ENCODE measurements around the gene ADSL.

ADSL gene

DNA sequence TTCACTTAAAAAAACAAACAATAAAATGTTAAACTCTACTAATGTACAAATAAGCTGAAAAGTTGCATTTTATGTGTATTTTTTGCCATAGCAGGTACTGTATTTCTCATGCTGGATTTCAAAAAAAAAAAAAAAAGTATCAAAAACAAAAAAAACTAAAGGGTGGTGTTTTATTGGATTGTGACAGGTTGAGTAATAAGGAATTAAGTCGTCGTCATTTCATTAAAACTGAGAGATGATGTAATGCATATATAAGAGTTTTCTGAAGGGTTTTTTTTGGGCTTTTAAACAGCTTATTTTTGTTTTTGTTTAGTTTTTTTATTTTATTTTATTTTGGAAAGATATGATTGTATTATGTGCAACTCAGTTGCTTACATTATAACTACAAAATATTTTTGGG is 10.9 kb upstream of the ADSL start:
- Histone ChIP-seq H3K27ac (no peak overlapping the region), H3K9me3 (ENCODE audit: severe bottlenecking) (no peaks in the 10 kb centered on the region), H3K4me3 (ENCODE audit: low read depth, low read length) (no peak overlapping the region), H3K27me3 (ENCODE audit: insufficient read depth, low read depth, severe bottlenecking) (no peaks in the 10 kb centered on the region), H3K36me3 (no peaks in the 10 kb centered on the region)
- TF ChIP-seq, protein P1, sequence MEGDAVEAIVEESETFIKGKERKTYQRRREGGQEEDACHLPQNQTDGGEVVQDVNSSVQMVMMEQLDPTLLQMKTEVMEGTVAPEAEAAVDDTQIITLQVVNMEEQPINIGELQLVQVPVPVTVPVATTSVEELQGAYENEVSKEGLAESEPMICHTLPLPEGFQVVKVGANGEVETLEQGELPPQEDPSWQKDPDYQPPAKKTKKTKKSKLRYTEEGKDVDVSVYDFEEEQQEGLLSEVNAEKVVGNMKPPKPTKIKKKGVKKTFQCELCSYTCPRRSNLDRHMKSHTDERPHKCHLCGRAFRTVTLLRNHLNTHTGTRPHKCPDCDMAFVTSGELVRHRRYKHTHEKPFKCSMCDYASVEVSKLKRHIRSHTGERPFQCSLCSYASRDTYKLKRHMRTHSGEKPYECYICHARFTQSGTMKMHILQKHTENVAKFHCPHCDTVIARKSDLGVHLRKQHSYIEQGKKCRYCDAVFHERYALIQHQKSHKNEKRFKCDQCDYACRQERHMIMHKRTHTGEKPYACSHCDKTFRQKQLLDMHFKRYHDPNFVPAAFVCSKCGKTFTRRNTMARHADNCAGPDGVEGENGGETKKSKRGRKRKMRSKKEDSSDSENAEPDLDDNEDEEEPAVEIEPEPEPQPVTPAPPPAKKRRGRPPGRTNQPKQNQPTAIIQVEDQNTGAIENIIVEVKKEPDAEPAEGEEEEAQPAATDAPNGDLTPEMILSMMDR (IDR thresholded peaks at IDR 0.05; ENCODE audit: low read depth, low read length), result no peak
- no peak for DNase-seq

DNA sequence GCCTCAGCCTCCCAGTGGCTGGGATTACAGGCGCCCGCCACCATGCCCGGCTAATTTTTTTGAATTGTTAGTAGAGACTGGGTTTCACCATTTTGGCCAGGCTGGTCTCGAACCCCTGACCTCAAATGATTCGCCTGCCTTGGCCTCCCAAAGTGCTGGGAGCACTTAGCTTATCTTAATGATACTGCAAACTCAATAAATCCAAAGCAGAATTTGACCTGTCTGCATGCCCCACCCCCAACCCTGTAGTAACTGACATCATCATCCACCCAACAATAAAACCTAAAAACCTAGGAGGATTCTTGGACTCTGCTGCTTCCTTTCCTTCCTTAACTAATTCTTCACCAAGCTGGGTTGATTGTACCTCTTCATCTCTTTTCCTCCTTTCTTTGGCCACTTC is 6.3 kb upstream of the ADSL start:
- H3K27ac ChIP-seq, result no peak overlapping the region
- no peak for DNase-seq
- no peaks in the 10 kb centered on the region for H3K36me3 ChIP-seq
- no peaks in the 10 kb centered on the region for H3K27me3 ChIP-seq (ENCODE audit: insufficient read depth, low read depth, severe bottlenecking)
- H3K4me3 ChIP-seq (ENCODE audit: low read depth, low read length), result no peak overlapping the region
- no peaks in the 10 kb centered on the region for H3K9me3 ChIP-seq (ENCODE audit: severe bottlenecking)
- TF ChIP-seq, protein P1 (IDR thresholded peaks at IDR 0.05; ENCODE audit: low read depth, low read length), result no peak

DNA sequence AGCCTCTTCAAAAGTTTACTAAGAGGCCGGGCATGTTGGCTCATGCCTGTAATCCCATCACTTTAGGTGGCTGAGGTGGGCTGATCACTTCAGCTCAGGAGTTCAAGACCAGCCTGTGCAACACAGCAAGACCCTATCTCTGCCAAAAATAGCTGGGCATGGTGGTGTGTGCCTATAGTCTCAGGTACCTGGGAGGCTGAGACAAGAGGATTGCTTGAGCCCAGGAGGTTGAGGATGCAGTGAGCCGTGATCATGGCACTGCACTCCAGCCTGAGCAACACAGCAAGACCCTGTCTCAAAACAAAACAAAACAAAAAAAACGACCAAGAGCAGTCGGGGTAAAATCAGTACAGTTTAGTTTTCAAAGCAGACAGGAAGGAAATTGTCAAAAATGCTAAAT is 4.7 kb upstream of the ADSL start:
- no peak overlapping the region for H3K27ac ChIP-seq
- no peak for DNase-seq
- no peak overlapping the region for H3K4me3 ChIP-seq (ENCODE audit: low read depth, low read length)
- no peaks in the 10 kb centered on the region for H3K27me3 ChIP-seq (ENCODE audit: insufficient read depth, low read depth, severe bottlenecking)
- no peaks in the 10 kb centered on the region; the same call in 1 of the 2 replicates for H3K36me3 ChIP-seq
- no peaks in the 10 kb centered on the region for H3K9me3 ChIP-seq (ENCODE audit: severe bottlenecking)
- TF ChIP-seq, protein P1 (IDR thresholded peaks at IDR 0.05; ENCODE audit: low read depth, low read length), result no peak

DNA sequence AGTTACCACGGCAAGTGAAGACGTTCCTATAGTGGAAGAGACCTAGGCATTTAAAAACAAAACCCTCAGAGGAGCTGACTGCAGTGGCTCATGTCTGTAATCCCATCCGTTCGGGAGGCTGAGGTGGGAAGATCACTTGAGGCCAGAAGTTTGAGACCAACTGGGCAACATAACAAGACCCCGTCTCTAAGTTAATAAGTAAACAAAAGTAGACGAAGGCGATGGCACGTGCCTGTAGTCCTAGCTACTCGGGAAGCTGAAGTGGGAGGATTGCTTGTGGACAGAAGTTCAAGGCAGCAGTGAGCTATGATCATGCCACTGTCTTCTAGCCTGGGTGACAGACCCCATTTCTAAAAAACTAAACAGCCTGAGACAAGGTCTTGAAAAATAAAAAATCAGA is 3.8 kb upstream of the ADSL start:
- TF ChIP-seq, protein P1 (IDR thresholded peaks at IDR 0.05; ENCODE audit: low read depth, low read length), result no peak
- DNase-seq, result no peak
- Histone ChIP-seq H3K36me3 (peaks cover 2% of the 10 kb centered on the region), H3K9me3 (ENCODE audit: severe bottlenecking) (no peaks in the 10 kb centered on the region), H3K4me3 (ENCODE audit: low read depth, low read length) (no peak overlapping the region), H3K27me3 (ENCODE audit: insufficient read depth, low read depth, severe bottlenecking) (no peaks in the 10 kb centered on the region), H3K27ac (no peak overlapping the region)

DNA sequence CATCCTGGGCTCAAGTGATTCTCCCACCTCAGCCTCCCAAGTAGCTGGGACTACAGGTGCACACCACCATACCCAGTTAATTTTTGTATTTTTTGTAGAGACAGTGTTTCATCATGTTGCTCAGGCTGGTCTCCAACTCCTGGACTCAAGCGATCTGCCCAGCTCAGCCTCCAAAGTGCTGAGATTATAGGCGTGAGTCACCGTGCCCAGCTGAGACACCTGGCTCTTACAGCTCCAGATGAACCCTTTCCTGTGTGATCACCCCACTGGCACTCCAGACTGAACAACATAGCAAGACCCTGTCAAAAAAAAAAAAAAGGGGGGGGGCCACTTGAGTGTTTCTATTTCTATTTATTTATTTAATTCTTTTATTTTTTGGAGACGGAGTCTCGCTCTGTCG is 1.0 kb upstream of the ADSL start:
- H3K27me3 ChIP-seq (ENCODE audit: insufficient read depth, low read depth, severe bottlenecking), result no peaks in the 10 kb centered on the region
- no peaks in the 10 kb centered on the region for H3K9me3 ChIP-seq (ENCODE audit: severe bottlenecking)
- H3K36me3 ChIP-seq, result peaks cover 20% of the 10 kb centered on the region
- H3K27ac ChIP-seq, result peak overlapping the region; percentile 86
- no peak for DNase-seq
- TF ChIP-seq, protein P1 (IDR thresholded peaks at IDR 0.05; ENCODE audit: low read depth, low read length), result no peak
- H3K4me3 ChIP-seq (ENCODE audit: low read depth, low read length), result peak overlapping the region; percentile 94

DNA sequence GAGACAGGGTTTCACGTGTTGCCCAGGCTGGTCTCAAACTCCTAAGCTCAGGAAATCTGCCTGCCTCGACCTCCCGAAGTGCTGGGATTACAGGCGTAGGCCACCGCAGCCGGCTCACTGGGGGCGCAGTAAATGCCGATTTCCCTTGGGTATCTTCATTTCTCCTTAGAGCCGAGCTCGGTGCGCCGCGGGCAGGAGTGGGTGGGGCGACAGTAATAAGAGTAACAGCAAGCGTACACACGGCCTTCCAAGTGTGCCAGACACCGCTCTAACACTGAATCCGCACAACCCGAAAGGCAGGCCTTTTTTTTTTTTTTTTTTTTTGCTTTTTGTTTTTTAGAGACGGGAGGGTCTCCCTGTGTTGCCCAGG is 500 bp upstream of the ADSL start:
- peaks cover 25% of the 10 kb centered on the region for H3K36me3 ChIP-seq
- peak overlapping the region; percentile 86 for H3K27ac ChIP-seq
- TF ChIP-seq, protein P1 (IDR thresholded peaks at IDR 0.05; ENCODE audit: low read depth, low read length), result no peak

More for the DNA sequence above, 500 bp upstream of the ADSL start:
- Histone ChIP-seq H3K27me3 (ENCODE audit: insufficient read depth, low read depth, severe bottlenecking) (no peaks in the 10 kb centered on the region), H3K4me3 (ENCODE audit: low read depth, low read length) (peak overlapping the region; percentile 94), H3K9me3 (ENCODE audit: severe bottlenecking) (no peaks in the 10 kb centered on the region)
- DNase-seq, result peak; percentile 51

Data from WERI-Rb-1 (cell line).